ENCODE results near the gene ZNF280A. TPM values are rescaled to one million over a fixed set of nuclear protein-coding genes. Genes with fewer than 3 reads are reported as not detected.
"Not testable (repeated sequence)": the region's sequence is repeated elsewhere in the genome, so short reads cannot be mapped to it uniquely, and the experiment has no call there.

The ZNF280A gene
- total RNA-seq, 1 donor from 2014 or later = not detected

- DNase-seq = no peak
Measured at GRCh38 chr22:22512951-22513350, 7.1 kb downstream of the ZNF280A start.

GRCh38 chr22:22510833-22511232 is 9.2 kb downstream of the ZNF280A start:
- not testable (repeated sequence) for DNase-seq

DNA sequence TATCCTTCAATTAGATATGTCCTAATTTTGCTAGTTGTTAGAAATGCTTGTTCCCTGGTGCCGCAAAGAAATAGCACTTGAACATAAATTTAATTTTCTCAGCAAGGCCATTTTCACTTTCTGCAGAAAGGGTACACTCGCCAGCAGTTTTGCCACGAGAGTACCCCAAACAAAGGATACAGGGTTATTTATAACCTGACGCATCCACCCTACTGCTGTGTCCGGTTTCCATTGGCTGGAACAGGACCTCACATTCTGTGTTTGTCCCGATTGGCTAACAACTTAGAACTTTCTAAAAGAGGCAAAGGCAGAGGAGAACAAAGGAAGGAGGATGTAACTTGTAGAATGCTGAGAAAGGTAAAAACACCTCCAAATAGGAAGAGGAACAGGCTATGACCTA is 10.2 kb downstream of the ZNF280A start:
- not testable (repeated sequence) for DNase-seq

- peak; percentile 80 for DNase-seq
Measured at GRCh38 chr22:22508274-22509176, 11.5 kb downstream of the ZNF280A start, which contains the start of gene ZNF280B. Gene ZNF280B (minus strand): TSS chr22:22508742. CDS start chr22:22489398, 19,344 bp downstream.

GRCh38 chr22:22507743-22508273 is 12.3 kb downstream of the ZNF280A start:
- no peak for DNase-seq

DNA sequence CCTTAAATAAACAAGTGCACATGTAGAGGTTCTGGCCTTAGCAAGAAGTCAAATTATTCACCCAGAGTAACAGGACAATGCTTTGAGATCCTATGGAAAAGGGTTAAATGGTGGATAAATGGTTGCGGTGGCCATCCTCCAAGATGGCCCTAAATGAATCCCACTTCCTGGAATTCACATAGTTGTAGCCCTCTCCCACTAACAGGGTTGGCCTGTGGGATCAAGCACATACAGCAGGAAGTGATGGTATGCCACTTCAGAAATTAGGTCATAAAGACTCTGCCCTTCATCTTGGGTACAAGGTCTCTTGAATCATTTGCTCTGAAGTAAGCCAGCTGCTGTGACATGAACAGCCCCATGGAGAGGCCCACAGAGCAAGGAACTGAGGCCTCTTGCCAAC is 13.3 kb downstream of the ZNF280A start:
- DNase-seq = no peak

- DNase-seq = no peak
Measured at GRCh38 chr22:22498267-22498666, 21.8 kb downstream of the ZNF280A start.

DNA sequence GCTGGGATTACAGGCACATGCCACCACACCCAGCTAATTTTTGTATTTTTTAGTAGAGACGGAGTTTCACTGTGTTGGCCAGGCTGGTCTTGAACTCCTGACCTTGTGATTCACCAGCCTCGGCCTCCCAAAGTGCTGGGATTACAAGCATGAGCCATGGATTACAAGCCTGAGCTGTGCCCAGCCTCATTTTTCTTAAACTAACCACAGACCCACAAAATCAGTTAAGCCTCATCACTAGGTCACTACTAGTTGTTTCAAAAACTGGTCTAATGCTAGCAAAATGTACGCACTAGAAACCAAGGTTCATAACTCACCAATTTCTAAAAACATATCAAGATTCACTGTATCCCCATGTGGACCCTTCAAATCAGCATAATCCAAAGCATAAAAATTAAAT is 28.5 kb downstream of the ZNF280A start:
- not testable (repeated sequence) for DNase-seq

DNA sequence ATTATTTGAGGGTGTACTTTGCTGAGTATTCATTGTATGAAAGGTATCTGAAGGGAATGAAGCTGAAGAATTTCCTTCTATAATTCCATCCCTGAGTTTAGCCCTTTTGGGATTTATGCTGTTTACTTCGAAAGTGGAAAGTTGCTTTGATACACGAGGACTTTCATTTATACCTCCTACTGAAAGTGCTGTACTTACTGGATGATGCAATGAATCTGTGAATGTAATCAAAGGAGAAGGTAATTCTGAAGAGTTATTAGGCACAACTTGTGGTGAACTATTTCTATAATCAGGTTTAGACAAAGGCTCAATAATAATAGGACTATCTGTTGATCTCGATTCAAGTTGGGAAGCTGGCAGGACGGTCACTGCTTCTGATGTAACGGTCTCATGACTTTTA is 31.3 kb downstream of the ZNF280A start:
- no peak for DNase-seq

DNA sequence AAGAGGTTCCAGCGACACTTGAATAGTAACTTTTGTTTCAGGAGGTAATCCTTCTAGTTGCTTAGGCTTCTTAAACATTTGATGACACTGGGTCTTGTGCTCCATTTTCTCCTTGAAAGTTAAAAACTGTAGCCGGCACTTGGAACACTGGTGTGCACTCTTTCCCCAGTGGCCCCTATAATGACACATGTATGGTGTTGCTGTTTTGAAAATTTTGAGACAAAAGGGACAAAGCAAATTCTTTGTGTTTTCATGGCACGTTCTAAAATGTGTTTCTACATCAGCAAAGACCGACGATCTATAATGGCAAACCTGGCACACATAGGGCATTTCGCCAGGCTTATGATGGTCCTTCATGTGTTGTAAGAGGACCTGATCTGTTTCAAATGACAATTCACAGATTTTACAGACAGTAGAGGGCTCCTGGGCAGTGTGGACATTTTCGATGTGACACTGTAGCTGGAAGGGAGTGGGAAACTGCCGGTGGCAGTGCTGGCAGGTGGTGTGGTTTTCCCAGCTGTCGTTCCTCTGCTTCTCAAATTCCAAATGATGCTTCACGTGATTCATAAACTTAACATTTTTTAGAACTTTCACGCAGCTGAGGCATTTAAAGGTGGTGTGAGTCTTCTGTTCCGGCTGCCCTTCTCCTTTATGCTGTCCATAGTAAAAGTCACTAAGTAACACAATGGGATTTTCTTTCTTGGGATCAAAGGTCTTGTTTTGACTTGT is 32.0 kb downstream of the ZNF280A start:
- no peak for DNase-seq

- no peak for DNase-seq
Measured at GRCh38 chr22:22487059-22487458, 33.0 kb downstream of the ZNF280A start.

GRCh38 chr22:22486132-22486899 is 33.8 kb downstream of the ZNF280A start:
- no peak for DNase-seq

- no peak for DNase-seq
Measured at GRCh38 chr22:22485524-22485923, 34.5 kb downstream of the ZNF280A start.

DNA sequence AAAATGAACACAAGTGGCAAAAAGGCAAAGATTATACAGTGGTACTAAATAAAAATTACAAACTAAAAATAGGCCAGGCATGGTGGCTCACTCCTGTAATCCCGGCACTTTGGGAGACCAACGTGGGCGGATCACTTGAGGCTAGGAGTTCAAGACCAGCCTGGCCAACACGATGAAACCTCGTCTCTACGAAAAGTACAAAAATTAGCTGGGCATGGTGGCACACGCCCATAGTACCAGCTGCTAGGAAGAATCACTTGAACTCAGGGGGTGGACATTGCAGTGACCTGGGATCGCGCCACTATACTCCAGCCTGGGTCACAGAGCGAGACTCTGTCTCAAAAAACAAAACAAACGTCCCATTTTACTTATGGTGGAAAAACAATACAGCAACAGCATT is 36.0 kb downstream of the ZNF280A start:
- DNase-seq = no peak

DNA sequence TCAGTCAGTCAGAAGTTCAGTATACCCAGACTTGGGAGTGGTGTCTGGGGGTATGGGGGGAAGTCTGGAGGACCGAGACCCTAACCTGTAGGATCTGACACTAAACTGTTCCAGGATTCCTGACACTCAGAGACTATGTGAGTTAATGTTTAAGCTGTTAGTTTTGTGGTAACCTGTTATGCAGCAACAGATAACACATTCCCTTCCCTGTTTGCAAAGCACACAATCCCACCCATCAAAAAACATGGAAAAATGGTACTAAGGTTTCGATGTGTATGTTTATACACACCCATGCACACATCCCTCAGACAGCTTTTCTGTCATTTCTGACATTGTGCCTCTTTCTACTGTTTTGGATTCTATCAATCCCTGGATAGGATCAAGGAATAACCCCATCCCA is 39.1 kb downstream of the ZNF280A start:
- DNase-seq = no peak

- DNase-seq = no peak
Measured at GRCh38 chr22:22479999-22480532, 40.0 kb downstream of the ZNF280A start.

GRCh38 chr22:22479116-22479515 is 41.0 kb downstream of the ZNF280A start:
- no peak for DNase-seq

DNA sequence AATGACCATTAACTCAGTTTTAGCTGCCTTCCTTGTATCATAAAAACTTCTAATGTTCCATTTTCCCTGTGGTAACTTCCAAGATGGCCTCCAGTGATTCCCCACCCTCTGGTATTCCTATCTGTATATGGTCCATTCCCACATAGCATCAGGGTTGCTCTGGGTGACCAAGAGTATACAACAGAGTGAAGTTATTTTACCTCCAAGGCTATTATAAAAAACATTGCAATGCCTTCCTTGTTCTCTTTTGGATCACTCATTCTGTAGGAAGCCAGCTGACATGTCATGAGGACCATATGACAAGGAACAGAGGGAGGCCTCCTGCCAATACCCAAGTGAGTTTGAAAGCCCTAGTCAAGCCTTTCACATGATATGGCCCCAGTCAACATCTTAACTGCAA is 41.6 kb downstream of the ZNF280A start:
- no peak for DNase-seq

- no peak for DNase-seq
Measured at GRCh38 chr22:22474733-22475132, 45.3 kb downstream of the ZNF280A start.

GRCh38 chr22:22471104-22471503 is 49.0 kb downstream of the ZNF280A start:
- not testable (repeated sequence) for DNase-seq

DNA sequence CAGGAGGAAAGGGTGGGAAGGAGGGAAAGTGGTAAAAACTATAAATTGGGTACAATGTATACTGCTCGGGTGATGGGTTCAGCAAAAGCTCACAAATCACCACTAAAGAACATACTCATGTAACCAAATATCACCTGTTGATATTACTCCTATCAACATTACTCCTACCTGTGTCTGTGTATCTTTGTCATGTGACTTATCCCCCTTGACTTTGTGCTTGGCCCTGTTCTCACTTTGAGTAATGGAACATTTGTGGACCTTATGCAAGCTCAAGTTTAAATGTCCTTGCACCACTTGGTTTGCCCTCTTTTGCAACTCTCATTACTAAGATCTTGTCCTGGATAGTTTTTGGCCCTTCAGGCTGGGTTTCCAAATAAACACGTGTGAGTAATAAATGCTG is 50.5 kb downstream of the ZNF280A start:
- DNase-seq = no peak
